ENCODE results near the gene ANKRD30B.
"Not testable (repeated sequence)": the region's sequence is repeated elsewhere in the genome, so short reads cannot be mapped to it uniquely, and the experiment has no call there.

DNA sequence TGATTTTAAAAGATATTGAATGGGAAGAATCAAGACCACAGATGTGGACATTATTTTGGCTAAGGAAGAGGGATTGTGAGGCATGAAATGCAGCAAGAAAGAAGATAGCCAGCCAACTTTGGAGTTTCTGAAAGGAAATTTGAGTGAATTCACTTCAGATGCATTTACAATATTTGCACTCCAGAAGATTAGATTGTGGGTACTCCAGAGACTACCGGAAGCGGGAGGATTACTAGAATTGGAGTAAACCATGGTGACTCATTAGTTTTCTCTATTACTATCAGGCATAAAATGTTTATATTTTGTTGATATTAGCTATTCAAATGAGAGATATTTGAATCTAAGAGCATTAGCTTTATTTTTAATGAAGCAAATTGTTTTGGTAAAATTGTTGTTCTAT is 93.6 kb downstream of the ANKRD30B start:
- TF ChIP-seq POLR2A, CTCF (IDR thresholded peaks at IDR 0.05): not testable (repeated sequence)

All from thyroid gland (tissue), 4 donors.